HL-60 (cell line): ENCODE measurements around the gene ATP8A1.

ENCODE experiments used
- GABPA ChIP-seq: IDR thresholded peaks from 2 replicates; pipeline ENCODE4 v1.6.1; 2012; ENCODE audit warnings: low read depth
- POLR2AphosphoS5 ChIP-seq: IDR thresholded peaks from 2 replicates; pipeline ENCODE4 v1.6.1; 2012; ENCODE audit warnings: low read depth
- TF ChIP-seq, protein P1 (sequence below): IDR thresholded peaks from 2 replicates; pipeline ENCODE4 v1.6.1; 2012; ENCODE audit warnings: low read depth; ENCODE audit not compliant: insufficient replicate concordance
- TF ChIP-seq, protein P2 (sequence below): IDR thresholded peaks from one replicate; pipeline ENCODE4 v1.5.1; 2011; ENCODE audit warnings: low read length, control low read depth, inconsistent platforms; ENCODE audit not compliant: insufficient read depth

DNA sequence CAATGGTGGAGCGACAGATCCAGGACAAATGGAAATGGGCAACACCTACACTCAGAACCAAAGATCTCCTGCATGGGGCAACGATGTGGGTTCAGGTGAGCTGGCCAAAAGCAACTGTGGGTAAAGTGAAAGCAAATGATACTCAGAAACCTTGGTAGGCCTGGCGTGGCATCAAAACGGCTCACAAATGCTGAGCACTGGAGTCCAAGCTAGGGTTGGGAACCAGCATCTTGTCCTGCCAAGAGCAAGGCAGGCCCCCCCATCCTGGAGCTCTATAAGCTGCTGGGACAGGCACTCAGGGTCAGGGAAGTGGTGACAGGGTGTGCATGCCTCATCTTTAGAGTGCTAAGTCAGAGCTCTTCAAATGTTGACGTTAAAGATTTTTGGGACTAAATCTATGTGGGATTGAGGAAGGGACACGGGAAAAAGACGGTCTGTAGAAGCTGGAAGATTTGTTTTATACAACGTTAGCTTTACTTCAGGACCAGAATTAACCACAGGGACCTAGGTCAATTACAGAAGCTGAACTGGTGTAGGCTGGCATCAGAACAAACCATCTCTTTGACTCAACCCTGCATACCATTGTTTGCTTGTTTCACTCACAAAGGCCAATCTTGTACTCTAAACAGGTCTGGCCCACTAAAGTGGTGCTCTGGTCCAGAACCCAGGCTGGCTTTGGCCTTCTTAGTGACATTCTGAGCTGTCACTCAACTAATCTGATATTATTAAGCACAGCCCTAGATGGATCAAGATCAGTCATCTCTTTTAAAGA is 10.7 kb downstream of the ATP8A1 start:
- TF ChIP-seq, protein P1, sequence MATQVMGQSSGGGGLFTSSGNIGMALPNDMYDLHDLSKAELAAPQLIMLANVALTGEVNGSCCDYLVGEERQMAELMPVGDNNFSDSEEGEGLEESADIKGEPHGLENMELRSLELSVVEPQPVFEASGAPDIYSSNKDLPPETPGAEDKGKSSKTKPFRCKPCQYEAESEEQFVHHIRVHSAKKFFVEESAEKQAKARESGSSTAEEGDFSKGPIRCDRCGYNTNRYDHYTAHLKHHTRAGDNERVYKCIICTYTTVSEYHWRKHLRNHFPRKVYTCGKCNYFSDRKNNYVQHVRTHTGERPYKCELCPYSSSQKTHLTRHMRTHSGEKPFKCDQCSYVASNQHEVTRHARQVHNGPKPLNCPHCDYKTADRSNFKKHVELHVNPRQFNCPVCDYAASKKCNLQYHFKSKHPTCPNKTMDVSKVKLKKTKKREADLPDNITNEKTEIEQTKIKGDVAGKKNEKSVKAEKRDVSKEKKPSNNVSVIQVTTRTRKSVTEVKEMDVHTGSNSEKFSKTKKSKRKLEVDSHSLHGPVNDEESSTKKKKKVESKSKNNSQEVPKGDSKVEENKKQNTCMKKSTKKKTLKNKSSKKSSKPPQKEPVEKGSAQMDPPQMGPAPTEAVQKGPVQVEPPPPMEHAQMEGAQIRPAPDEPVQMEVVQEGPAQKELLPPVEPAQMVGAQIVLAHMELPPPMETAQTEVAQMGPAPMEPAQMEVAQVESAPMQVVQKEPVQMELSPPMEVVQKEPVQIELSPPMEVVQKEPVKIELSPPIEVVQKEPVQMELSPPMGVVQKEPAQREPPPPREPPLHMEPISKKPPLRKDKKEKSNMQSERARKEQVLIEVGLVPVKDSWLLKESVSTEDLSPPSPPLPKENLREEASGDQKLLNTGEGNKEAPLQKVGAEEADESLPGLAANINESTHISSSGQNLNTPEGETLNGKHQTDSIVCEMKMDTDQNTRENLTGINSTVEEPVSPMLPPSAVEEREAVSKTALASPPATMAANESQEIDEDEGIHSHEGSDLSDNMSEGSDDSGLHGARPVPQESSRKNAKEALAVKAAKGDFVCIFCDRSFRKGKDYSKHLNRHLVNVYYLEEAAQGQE: no peak
- TF ChIP-seq, protein P2, sequence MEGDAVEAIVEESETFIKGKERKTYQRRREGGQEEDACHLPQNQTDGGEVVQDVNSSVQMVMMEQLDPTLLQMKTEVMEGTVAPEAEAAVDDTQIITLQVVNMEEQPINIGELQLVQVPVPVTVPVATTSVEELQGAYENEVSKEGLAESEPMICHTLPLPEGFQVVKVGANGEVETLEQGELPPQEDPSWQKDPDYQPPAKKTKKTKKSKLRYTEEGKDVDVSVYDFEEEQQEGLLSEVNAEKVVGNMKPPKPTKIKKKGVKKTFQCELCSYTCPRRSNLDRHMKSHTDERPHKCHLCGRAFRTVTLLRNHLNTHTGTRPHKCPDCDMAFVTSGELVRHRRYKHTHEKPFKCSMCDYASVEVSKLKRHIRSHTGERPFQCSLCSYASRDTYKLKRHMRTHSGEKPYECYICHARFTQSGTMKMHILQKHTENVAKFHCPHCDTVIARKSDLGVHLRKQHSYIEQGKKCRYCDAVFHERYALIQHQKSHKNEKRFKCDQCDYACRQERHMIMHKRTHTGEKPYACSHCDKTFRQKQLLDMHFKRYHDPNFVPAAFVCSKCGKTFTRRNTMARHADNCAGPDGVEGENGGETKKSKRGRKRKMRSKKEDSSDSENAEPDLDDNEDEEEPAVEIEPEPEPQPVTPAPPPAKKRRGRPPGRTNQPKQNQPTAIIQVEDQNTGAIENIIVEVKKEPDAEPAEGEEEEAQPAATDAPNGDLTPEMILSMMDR: no peak
- TF ChIP-seq POLR2AphosphoS5 (no peak), GABPA (no peak)
